ENCODE results near the gene DDR1.

The DDR1 gene

DNA sequence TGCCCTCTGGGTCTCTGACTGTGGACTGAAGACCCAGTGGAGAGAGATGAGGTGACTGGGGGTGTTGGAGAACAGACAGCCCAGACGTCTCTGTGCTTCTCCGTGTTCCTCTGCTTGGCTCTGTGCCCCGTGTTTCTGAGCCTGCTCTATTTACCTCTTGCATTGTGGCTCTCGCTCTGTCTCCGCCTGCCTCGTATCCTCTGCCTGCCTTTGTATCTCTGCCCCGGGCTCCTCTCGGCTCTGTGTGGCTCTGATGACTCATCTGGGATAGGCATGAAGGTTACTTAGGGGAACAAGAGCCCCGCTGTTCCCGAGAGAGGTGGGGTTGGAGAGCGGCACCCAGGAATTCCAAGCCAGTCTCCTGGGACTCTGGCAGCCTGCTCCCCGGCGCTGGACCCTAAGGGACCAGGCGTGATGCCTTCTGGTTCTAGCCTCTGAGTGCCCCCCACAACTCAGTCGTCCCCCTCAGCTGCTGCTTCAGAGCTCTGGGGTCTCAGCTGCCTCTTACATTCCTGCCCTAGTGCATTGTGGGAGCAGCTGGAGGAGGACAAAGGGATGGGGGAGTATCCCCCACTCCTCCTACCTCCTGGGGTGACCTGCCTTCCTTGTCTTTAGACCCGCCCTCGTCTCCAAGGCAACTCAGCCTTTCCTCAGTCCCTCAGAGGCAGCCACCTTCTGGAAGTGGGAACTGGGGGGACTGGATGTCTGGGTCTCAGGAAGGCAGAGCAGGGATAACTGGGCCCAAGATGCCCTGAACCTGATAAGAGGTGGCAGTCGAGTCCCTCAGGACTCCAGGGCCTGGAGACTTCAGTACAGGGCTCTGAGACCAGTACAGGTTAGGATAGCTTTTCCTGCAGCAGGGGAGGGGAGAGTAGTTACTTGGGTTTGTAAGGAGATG, 1.9 kb downstream of the DDR1 start:
- peak overlapping the region; percentile 90 for H3K27ac ChIP-seq (ENCODE audit: low read depth, low read length)
- H3K36me3 ChIP-seq (ENCODE audit: control insufficient read depth, insufficient read depth, low read length), result peaks cover 13% of the 10 kb centered on the region
- peaks cover 23% of the 10 kb centered on the region for H3K4me1 ChIP-seq (ENCODE audit: control insufficient read depth, insufficient read depth, low read length)
- peak overlapping the region; percentile 89 for H3K4me3 ChIP-seq (ENCODE audit: low read length)
- H3K9ac ChIP-seq (ENCODE audit: low read length), result no peak overlapping the region
- H3K27me3 ChIP-seq (ENCODE audit: control insufficient read depth, insufficient read depth, low read length), result no peaks in the 10 kb centered on the region

DNA sequence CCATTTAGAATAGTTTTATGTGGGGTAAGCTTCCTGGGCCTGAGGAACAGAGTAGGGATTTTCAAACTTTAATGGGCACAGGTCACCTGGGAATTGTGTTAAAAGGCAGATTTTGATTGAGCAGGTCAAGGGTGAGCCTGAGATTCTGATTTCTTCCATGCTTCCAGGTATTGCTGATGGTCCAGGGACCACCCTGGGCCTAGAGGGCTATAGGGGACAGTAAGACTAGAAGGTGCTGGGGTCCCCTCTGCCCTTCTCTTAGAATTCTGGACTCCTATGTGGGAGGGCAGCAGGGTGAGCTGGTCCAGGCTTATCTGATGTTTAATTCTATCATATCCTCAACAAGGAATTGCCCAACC, 2.6 kb downstream of the DDR1 start:
- Histone ChIP-seq H3K9ac (ENCODE audit: low read length) (no peak overlapping the region), H3K36me3 (ENCODE audit: control insufficient read depth, insufficient read depth, low read length) (peaks cover 17% of the 10 kb centered on the region), H3K27ac (ENCODE audit: low read depth, low read length) (peak overlapping the region; percentile 90), H3K4me3 (ENCODE audit: low read length) (no peak overlapping the region), H3K27me3 (ENCODE audit: control insufficient read depth, insufficient read depth, low read length) (no peaks in the 10 kb centered on the region), H3K4me1 (ENCODE audit: control insufficient read depth, insufficient read depth, low read length) (peaks cover 23% of the 10 kb centered on the region)

DNA sequence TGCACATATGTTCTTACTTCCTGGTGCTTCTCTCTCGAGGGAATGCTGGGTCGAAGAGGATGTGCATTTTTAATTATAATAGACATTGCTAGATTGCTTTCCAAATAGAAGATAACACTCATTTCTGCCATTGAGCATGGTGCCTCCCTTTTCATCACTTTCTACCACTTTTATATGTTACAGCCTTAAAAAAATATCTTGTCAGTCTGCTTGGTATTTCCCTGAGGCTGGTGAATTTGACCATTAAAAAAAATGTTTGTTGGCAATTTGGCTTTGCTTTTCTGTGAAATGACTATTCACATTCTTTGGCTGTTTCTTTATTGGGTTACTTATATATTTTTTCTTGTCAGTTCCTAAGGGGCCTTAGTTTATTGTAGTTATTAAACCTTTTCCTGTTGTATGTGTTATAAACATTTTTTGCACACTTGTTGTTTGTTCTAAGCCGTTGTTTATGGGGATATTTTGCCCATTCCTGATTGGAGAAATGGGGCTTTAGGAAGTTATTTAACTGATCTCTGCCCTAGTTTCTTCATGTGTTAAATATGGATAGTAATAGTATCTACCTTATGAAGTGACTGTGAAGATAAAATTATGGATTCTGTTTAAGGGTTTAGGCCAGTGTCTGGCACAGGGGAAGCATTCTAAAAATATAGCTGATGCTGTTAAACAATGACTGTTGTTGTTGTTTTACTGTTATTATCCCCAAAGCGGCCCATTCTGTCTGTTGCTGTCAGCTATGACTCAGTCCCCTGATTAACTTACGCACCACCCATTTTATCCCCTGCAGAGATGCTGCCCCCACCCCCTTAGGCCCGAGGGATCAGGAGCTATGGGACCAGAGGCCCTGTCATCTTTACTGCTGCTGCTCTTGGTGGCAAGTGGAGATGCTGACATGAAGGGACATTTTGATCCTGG, 3.8 kb downstream of the DDR1 start:
- Histone ChIP-seq H3K9ac (ENCODE audit: low read length) (no peak overlapping the region), H3K4me1 (ENCODE audit: control insufficient read depth, insufficient read depth, low read length) (peaks cover 23% of the 10 kb centered on the region), H3K36me3 (ENCODE audit: control insufficient read depth, insufficient read depth, low read length) (peaks cover 26% of the 10 kb centered on the region), H3K27me3 (ENCODE audit: control insufficient read depth, insufficient read depth, low read length) (no peaks in the 10 kb centered on the region), H3K4me3 (ENCODE audit: low read length) (no peak overlapping the region), H3K27ac (ENCODE audit: low read depth, low read length) (no peak overlapping the region)

DNA sequence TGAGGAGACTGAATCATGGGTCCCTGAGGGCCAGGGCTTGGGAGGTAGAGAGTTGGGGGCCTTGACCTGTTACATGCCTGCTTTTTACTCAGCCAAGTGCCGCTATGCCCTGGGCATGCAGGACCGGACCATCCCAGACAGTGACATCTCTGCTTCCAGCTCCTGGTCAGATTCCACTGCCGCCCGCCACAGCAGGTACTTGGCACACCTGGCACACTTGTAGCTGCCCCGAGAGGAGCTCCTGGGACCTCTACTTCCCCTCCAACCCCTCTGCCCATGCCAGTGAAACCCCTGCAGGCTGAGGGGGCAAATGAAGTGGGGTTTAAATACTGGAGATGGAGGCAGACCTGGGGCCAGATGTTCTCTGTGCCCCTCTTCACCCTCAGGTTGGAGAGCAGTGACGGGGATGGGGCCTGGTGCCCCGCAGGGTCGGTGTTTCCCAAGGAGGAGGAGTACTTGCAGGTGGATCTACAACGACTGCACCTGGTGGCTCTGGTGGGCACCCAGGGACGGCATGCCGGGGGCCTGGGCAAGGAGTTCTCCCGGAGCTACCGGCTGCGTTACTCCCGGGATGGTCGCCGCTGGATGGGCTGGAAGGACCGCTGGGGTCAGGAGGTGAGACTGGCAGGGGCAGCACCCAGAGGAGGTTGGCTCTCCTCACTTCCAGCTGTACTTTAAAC, 4.6 kb downstream of the DDR1 start:
- no peak overlapping the region for H3K27ac ChIP-seq (ENCODE audit: low read depth, low read length)
- H3K9ac ChIP-seq (ENCODE audit: low read length), result no peak overlapping the region
- peaks cover 20% of the 10 kb centered on the region for H3K4me1 ChIP-seq (ENCODE audit: control insufficient read depth, insufficient read depth, low read length)
- no peaks in the 10 kb centered on the region for H3K27me3 ChIP-seq (ENCODE audit: control insufficient read depth, insufficient read depth, low read length)
- no peak overlapping the region for H3K4me3 ChIP-seq (ENCODE audit: low read length)
- H3K36me3 ChIP-seq (ENCODE audit: control insufficient read depth, insufficient read depth, low read length), result peaks cover 28% of the 10 kb centered on the region

DNA sequence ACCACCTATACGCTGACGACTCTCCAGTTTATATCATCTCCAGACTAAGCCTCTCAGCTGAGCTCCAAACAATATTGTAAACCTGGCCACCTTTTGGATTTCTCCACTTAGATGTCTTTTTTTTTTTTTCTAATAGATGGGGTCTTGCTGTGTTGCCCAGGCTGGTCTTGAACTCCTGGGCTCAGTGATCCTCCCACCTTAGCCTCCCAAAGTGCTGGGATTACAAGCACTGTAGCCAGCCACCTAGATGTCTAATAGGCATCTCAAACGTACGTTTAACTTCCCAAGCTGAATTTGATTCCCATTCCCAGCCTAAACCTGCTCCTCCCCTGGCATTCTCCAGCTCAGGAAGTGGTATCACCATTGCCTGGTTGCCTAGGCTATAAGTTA, 5.2 kb downstream of the DDR1 start:
- no peaks in the 10 kb centered on the region for H3K27me3 ChIP-seq (ENCODE audit: control insufficient read depth, insufficient read depth, low read length)
- H3K27ac ChIP-seq (ENCODE audit: low read depth, low read length), result no peak overlapping the region
- H3K9ac ChIP-seq (ENCODE audit: low read length), result no peak overlapping the region
- peaks cover 33% of the 10 kb centered on the region for H3K36me3 ChIP-seq (ENCODE audit: control insufficient read depth, insufficient read depth, low read length)
- peaks cover 20% of the 10 kb centered on the region for H3K4me1 ChIP-seq (ENCODE audit: control insufficient read depth, insufficient read depth, low read length)
- H3K4me3 ChIP-seq (ENCODE audit: low read length), result no peak overlapping the region

DNA sequence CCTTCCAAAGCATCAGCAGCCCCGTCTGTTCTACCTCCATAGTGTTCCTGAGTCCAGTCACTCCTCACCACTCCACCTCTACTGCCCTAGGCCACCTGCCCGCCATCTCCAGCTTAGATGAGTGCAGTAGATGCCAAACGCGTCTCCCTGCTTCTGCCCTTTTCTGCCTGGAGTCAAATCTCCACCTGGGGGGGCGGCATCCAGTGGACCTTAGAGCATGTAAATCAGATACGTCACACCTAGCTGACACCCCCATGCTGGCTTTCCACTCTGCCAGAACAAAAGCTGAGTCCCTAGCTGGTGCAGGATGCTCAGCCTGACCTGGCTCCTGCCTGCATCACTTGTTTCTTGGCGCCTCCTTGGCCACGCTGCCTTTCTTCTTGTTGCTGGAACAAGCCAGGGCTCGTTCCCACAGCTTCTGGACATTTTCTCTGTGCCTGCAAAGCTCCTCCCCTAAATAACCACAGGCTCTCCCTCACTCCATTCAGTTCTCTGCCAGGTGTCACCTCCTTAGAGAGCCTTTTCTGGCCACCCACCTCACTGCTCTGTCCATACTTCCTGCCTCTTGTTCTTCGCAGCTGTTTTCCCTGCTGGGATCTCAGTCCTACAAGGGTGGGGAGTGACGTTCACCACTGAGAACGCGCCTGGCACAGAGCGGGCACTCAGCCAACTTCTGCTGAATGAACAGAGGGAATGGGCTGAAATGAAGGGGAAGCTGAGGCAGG, 5.8 kb downstream of the DDR1 start:
- no peaks in the 10 kb centered on the region for H3K27me3 ChIP-seq (ENCODE audit: control insufficient read depth, insufficient read depth, low read length)
- H3K9ac ChIP-seq (ENCODE audit: low read length), result no peak overlapping the region
- H3K27ac ChIP-seq (ENCODE audit: low read depth, low read length), result no peak overlapping the region
- peaks cover 38% of the 10 kb centered on the region for H3K36me3 ChIP-seq (ENCODE audit: control insufficient read depth, insufficient read depth, low read length)
- peaks cover 20% of the 10 kb centered on the region for H3K4me1 ChIP-seq (ENCODE audit: control insufficient read depth, insufficient read depth, low read length)
- no peak overlapping the region for H3K4me3 ChIP-seq (ENCODE audit: low read length)

DNA sequence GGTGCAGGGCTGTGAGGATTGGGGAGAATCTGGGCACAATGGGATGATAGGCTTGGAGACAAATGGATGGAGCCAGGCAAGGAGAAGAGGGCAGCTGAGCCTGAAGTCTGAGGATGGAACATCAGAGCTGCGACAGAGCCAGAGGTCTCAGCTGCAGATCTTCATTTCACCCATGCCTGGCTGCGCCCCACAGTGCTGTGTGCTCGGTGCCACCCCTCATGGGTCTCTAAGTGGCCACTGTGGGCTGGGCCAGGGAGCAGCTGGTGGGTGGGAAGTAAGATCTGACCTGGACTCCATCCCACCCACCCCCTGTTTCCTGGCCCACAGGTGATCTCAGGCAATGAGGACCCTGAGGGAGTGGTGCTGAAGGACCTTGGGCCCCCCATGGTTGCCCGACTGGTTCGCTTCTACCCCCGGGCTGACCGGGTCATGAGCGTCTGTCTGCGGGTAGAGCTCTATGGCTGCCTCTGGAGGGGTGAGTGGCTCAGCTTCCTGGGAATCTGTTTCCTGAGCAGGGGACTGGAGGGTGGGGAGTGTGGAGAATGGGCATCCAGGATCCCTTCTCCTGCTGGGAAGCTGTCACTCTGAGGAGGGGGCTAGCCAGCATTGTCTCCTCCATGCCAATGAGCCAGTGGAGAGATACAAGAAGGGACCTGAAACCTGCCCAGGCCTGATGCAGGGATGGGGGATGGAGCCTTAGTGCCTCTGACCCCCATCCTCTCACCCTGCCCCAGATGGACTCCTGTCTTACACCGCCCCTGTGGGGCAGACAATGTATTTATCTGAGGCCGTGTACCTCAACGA, 6.5 kb downstream of the DDR1 start:
- Histone ChIP-seq H3K9ac (ENCODE audit: low read length) (no peak overlapping the region), H3K36me3 (ENCODE audit: control insufficient read depth, insufficient read depth, low read length) (peaks cover 45% of the 10 kb centered on the region), H3K27me3 (ENCODE audit: control insufficient read depth, insufficient read depth, low read length) (no peaks in the 10 kb centered on the region), H3K4me1 (ENCODE audit: control insufficient read depth, insufficient read depth, low read length) (peaks cover 14% of the 10 kb centered on the region), H3K27ac (ENCODE audit: low read depth, low read length) (no peak overlapping the region), H3K4me3 (ENCODE audit: low read length) (no peak overlapping the region)

DNA sequence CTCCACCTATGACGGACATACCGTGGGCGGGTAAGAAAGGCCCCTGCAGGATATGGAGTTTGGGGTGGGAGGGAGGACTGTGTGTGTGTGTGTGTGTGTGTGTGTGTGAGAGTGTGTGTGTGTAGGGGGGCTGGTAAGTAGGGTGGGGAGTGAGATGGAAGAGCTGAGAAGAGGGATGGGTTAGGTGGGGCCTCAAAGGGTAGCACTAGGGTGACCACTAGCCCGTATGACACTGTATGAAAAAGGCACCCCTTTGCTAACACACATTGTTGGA, 7.1 kb downstream of the DDR1 start:
- no peaks in the 10 kb centered on the region for H3K27me3 ChIP-seq (ENCODE audit: control insufficient read depth, insufficient read depth, low read length)
- no peak overlapping the region for H3K27ac ChIP-seq (ENCODE audit: low read depth, low read length)
- no peak overlapping the region for H3K9ac ChIP-seq (ENCODE audit: low read length)
- H3K4me1 ChIP-seq (ENCODE audit: control insufficient read depth, insufficient read depth, low read length), result peaks cover 11% of the 10 kb centered on the region
- H3K36me3 ChIP-seq (ENCODE audit: control insufficient read depth, insufficient read depth, low read length), result peaks cover 50% of the 10 kb centered on the region
- no peak overlapping the region for H3K4me3 ChIP-seq (ENCODE audit: low read length)

DNA sequence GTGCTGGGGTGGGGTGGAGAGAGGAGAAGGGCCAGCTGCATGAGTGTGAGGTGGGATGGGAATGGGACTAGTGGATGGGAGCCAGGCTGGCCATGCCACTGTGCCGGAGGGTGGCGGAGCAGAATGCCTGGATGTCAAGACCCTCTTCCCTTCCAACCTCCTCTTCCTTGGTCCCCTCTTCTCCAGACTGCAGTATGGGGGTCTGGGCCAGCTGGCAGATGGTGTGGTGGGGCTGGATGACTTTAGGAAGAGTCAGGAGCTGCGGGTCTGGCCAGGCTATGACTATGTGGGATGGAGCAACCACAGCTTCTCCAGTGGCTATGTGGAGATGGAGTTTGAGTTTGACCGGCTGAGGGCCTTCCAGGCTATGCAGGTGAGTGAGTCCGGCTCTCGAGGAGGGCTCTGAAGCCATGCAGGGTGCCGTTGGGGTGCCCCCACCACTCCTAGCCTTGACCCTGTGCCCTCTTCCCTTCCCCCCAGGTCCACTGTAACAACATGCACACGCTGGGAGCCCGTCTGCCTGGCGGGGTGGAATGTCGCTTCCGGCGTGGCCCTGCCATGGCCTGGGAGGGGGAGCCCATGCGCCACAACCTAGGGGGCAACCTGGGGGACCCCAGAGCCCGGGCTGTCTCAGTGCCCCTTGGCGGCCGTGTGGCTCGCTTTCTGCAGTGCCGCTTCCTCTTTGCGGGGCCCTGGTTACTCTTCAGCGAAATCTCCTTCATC, 7.7 kb downstream of the DDR1 start:
- Histone ChIP-seq H3K4me1 (ENCODE audit: control insufficient read depth, insufficient read depth, low read length) (peaks cover 5% of the 10 kb centered on the region), H3K9ac (ENCODE audit: low read length) (no peak overlapping the region), H3K36me3 (ENCODE audit: control insufficient read depth, insufficient read depth, low read length) (peaks cover 50% of the 10 kb centered on the region), H3K27me3 (ENCODE audit: control insufficient read depth, insufficient read depth, low read length) (no peaks in the 10 kb centered on the region), H3K4me3 (ENCODE audit: low read length) (no peak overlapping the region), H3K27ac (ENCODE audit: low read depth, low read length) (no peak overlapping the region)

DNA sequence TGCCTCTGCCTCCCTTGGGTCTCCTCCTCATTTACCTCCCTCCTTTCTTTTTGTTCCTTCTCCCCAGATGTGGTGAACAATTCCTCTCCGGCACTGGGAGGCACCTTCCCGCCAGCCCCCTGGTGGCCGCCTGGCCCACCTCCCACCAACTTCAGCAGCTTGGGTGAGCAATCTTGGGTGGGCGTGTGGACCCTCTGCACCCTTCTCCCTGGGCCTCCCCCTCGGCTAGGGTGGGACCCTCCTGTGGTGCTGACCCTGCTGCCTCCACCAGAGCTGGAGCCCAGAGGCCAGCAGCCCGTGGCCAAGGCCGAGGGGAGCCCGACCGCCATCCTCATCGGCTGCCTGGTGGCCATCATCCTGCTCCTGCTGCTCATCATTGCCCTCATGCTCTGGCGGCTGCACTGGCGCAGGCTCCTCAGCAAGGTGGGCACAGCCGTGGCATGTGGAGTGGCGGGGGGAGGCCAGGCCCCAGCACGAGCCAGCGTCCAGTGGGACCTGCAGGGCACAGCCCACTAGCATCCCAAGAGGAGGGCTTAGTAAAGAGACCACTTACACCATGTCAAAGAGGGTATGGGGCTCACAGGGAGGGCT, 8.8 kb downstream of the DDR1 start:
- H3K27me3 ChIP-seq (ENCODE audit: control insufficient read depth, insufficient read depth, low read length), result no peaks in the 10 kb centered on the region
- no peak overlapping the region for H3K9ac ChIP-seq (ENCODE audit: low read length)
- H3K36me3 ChIP-seq (ENCODE audit: control insufficient read depth, insufficient read depth, low read length), result peaks cover 55% of the 10 kb centered on the region
- no peak overlapping the region for H3K27ac ChIP-seq (ENCODE audit: low read depth, low read length)
- H3K4me3 ChIP-seq (ENCODE audit: low read length), result no peak overlapping the region
- H3K4me1 ChIP-seq (ENCODE audit: control insufficient read depth, insufficient read depth, low read length), result peaks cover 5% of the 10 kb centered on the region

DNA sequence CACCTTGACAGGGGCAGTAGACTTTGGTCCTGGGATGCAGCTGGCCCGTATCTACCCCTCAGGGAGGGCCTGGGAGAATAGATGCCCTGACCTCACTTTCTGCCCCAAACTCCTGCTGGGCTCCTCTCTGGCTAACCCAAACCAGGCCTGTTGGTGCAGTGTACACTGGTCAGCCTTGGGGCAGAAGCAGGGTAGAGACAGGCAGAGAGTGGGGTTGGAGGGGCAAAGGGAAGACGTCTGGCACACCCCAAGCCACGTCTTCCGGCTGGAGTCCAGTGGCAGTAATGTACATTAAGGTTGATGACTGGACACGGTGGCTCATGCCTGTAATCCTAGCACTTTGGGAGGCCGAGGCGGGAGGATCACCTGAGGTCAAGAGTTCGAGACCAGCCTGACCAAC, 9.3 kb downstream of the DDR1 start:
- Histone ChIP-seq H3K4me3 (ENCODE audit: low read length) (no peak overlapping the region), H3K27me3 (ENCODE audit: control insufficient read depth, insufficient read depth, low read length) (no peaks in the 10 kb centered on the region), H3K9ac (ENCODE audit: low read length) (no peak overlapping the region), H3K4me1 (ENCODE audit: control insufficient read depth, insufficient read depth, low read length) (peaks cover 5% of the 10 kb centered on the region), H3K27ac (ENCODE audit: low read depth, low read length) (no peak overlapping the region), H3K36me3 (ENCODE audit: control insufficient read depth, insufficient read depth, low read length) (peaks cover 61% of the 10 kb centered on the region)
